ENCODE measurements around the gene S1PR4. TPM values are rescaled to one million over a fixed set of nuclear protein-coding genes. Genes with fewer than 3 reads are reported as not detected.

Gene S1PR4
- total and polyA plus RNA-seq, 9 of the 15 experiments (the other 6 are each of a cell fraction or from before 2014, with no cell fraction given) = 0.27 TPM; not detected in 8

- peak in 2 of 3 experiments; percentile 57 to 66; a peak in 3 of 6 replicates for TF ChIP-seq CTCF (IDR thresholded peaks at IDR 0.05 in 2 of 3, conservative IDR thresholded peaks at IDR 0.05 in 1 of 3; ENCODE audit: insufficient read depth in 2 of 3, low read depth in 1 of 3, low read length in 3 of 3)
- TF ChIP-seq ZNF184 (CRISPR knock-in tag; IDR thresholded peaks at IDR 0.05) = no peak
- TF ChIP-seq, protein P1, sequence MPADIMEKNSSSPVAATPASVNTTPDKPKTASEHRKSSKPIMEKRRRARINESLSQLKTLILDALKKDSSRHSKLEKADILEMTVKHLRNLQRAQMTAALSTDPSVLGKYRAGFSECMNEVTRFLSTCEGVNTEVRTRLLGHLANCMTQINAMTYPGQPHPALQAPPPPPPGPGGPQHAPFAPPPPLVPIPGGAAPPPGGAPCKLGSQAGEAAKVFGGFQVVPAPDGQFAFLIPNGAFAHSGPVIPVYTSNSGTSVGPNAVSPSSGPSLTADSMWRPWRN (IDR thresholded peaks at IDR 0.05; ENCODE audit: low read depth) = no peak
- no peak for TF ChIP-seq HBP1 (CRISPR knock-in tag; IDR thresholded peaks at IDR 0.05)
- no peak for TF ChIP-seq ETV5 (CRISPR knock-in tag; IDR thresholded peaks at IDR 0.05; ENCODE audit: low read depth)
- TF ChIP-seq ETS2 (tag; IDR thresholded peaks at IDR 0.05; ENCODE audit: borderline replicate concordance, poor library complexity, severe bottlenecking) = no peak
- TF ChIP-seq NCOA4 (IDR thresholded peaks at IDR 0.05; ENCODE audit: partially characterized antibody) = no peak
- no peak for TF ChIP-seq CREB3 (tag; conservative IDR thresholded peaks at IDR 0.05; ENCODE audit: low read depth)
- TF ChIP-seq, protein P2, sequence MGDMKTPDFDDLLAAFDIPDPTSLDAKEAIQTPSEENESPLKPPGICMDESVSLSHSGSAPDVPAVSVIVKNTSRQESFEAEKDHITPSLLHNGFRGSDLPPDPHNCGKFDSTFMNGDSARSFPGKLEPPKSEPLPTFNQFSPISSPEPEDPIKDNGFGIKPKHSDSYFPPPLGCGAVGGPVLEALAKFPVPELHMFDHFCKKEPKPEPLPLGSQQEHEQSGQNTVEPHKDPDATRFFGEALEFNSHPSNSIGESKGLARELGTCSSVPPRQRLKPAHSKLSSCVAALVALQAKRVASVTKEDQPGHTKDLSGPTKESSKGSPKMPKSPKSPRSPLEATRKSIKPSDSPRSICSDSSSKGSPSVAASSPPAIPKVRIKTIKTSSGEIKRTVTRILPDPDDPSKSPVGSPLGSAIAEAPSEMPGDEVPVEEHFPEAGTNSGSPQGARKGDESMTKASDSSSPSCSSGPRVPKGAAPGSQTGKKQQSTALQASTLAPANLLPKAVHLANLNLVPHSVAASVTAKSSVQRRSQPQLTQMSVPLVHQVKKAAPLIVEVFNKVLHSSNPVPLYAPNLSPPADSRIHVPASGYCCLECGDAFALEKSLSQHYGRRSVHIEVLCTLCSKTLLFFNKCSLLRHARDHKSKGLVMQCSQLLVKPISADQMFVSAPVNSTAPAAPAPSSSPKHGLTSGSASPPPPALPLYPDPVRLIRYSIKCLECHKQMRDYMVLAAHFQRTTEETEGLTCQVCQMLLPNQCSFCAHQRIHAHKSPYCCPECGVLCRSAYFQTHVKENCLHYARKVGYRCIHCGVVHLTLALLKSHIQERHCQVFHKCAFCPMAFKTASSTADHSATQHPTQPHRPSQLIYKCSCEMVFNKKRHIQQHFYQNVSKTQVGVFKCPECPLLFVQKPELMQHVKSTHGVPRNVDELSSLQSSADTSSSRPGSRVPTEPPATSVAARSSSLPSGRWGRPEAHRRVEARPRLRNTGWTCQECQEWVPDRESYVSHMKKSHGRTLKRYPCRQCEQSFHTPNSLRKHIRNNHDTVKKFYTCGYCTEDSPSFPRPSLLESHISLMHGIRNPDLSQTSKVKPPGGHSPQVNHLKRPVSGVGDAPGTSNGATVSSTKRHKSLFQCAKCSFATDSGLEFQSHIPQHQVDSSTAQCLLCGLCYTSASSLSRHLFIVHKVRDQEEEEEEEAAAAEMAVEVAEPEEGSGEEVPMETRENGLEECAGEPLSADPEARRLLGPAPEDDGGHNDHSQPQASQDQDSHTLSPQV (IDR thresholded peaks at IDR 0.05) = no peak
- TF ChIP-seq ATF6 (CRISPR knock-in tag; IDR thresholded peaks at IDR 0.05) = no peak
- TF ChIP-seq POLR2G (IDR thresholded peaks at IDR 0.05; ENCODE audit: low read depth, low read length) = 0 out of 2 replicates have a peak, but pooled peaks have one; percentile 10
Observed at GRCh38 chr19:3224346-3225168, 46.0 kb downstream of the S1PR4 start, which contains the start of gene CELF5 (continued).

Measured in K562 (cell line).